GM18873 (cell line): Measurements from ENCODE around the gene PARP14.

Experiments used
- ATAC-seq: cut with Tn5 transposase; IDR thresholded peaks from one replicate; pipeline ENCODE4 v1.9.1; 2021; ENCODE audit warnings: mild to moderate bottlenecking, moderate library complexity, moderate number of reproducible peaks; ENCODE audit not compliant: unreplicated experiment, low FRiP score

The PARP14 gene

GRCh38 chr3:122767540-122768372, 87.1 kb downstream of the PARP14 start:
- ATAC-seq, result no peak

- ATAC-seq, result no peak
Observed at GRCh38 chr3:122770521-122771202, 90.0 kb downstream of the PARP14 start.

DNA sequence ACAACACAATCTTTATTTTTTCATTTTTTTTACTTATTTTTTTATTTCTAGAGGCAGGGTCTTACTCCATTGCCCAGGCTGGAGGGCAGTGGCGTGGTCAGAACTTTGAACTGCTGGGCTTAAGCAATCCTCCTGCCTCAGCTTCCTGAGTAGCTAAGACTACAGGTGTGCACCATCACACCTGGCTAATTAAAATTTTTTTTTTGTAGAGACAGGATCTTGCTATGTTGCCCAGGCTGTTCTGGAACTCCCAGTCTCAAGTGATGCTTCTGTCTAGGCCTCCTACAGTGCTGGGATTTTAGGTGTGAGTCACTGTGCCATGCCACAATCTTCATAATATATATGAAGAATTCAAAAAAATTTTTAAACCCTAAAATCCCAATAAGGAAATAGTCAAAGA, 92.2 kb downstream of the PARP14 start:
- no peak for ATAC-seq

DNA sequence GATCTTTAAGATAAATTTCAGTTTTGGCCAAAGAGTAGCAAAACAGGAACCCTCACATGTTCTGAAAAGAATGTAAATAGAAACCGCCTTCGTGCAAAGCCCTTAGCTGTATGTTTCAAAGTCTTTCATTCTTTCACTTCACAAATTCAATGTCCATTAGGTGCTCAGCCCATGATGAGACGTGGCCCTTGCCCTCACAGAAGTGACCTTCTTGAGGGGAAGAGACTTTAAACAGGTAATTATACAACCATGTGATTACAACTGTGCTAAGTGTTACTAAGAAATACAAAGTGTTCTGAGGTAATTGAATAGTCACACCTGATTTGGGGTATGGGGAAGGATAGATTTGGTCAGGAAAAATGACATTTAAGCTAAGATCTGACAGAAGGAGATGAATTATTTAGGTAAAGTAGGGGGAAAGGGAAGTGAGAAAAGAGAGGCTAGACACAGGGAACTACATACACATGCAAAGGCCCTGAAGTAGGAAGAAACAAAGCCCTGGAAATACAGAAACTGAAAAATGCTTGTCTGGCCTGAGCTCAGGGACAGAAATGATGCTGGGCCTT, 93.4 kb downstream of the PARP14 start:
- ATAC-seq, result no peak

- ATAC-seq, result no peak
Observed at GRCh38 chr3:122774564-122774963, 93.9 kb downstream of the PARP14 start.

GRCh38 chr3:122776675-122777468, 96.2 kb downstream of the PARP14 start:
- no peak for ATAC-seq

- no peak for ATAC-seq
Observed at GRCh38 chr3:122777563-122777962, 96.9 kb downstream of the PARP14 start.
